Vagina (tissue), 2 donors: Measurements from ENCODE around the gene S100A9. TPM values are rescaled to one million over a fixed set of nuclear protein-coding genes. Genes with fewer than 3 reads are reported as not detected.

Experiments
- DNase-seq, 2 donors: peaks; one replicate each; pipeline ENCODE4 v3.0.0-alpha.2; 2017; ENCODE audit errors: extremely low spot score in 2 of 2
- H3K27ac ChIP-seq: fragments of 200-600 bp; sonication (generic); one replicate; pipeline ENCODE4 v1.5.1; 2019
- H3K27me3 ChIP-seq: fragments of 200-600 bp; sonication (generic); one replicate; pipeline ENCODE4 v1.5.1; 2019
- H3K36me3 ChIP-seq, 2 donors: fragments of 200-600 bp; sonication (generic); one replicate each; pipeline ENCODE4 v1.5.1; 2017 to 2019
- H3K4me1 ChIP-seq: fragments of 200-600 bp; sonication (generic); one replicate; pipeline ENCODE4 v1.5.1; 2019
- H3K4me3 ChIP-seq, 2 donors: fragments of 200-600 bp; sonication (generic); 1 replicate in 1 of 2; 2 replicates in 1 of 2; pipeline ENCODE4 v1.5.1; 2016 to 2019
- H3K9me3 ChIP-seq: fragments of 200-600 bp; sonication (generic); one replicate; pipeline ENCODE4 v1.5.1; 2019
- CTCF ChIP-seq, 3 experiments: fragments of 450-650 bp in 2 of 3; fragments of 200-600 bp in 1 of 3; sonication (generic) in 1 of 3; IDR thresholded peaks; one replicate each; pipeline ENCODE4 v1.5.1; 2017 to 2019; ENCODE audit warnings: antibody characterized with exemption in 3 of 3, mild to moderate bottlenecking in 2 of 3, moderate library complexity in 2 of 3
- POLR2A ChIP-seq, 2 donors: fragments of 450-650 bp; IDR thresholded peaks; one replicate each; pipeline ENCODE4 v1.6.1; 2017; ENCODE audit warnings: antibody characterized with exemption in 2 of 2, mild to moderate bottlenecking in 2 of 2, moderate library complexity in 2 of 2
- POLR2AphosphoS5 ChIP-seq, 2 donors: sonication (generic); formaldehyde crosslinking; IDR thresholded peaks; one replicate each; pipeline ENCODE4 v1.9.0; 2017; ENCODE audit warnings: antibody characterized with exemption in 2 of 2, mild to moderate bottlenecking in 2 of 2, low read depth in 1 of 2; ENCODE audit not compliant: insufficient read depth in 1 of 2
- intact Hi-C: fragments of 100-400 bp; cut with DNase I; formaldehyde crosslinking; loops from one replicate; pipeline ENCODE4 v1.15.1; 2023
- total RNA-seq: library from RNA; depleted of rRNA; stranded (reverse); fragments of >200 nt; gene quantifications from one replicate; pipeline ENCODE4 v1.2.3, GENCODE V29; 2016

Gene S100A9
- total RNA-seq, 1 donor from 2014 or later, result 4,658 TPM

- no peak overlapping the region for H3K4me3 ChIP-seq
- no peak for TF ChIP-seq POLR2A (IDR thresholded peaks at IDR 0.05)
- no peak for TF ChIP-seq POLR2AphosphoS5 (IDR thresholded peaks at IDR 0.05; ENCODE audit: insufficient read depth in 1 of 2, low read depth in 1 of 2)
- H3K27me3 ChIP-seq, result no peaks in the 10 kb centered on the region
- no peaks in the 10 kb centered on the region for H3K4me1 ChIP-seq
- peak; percentile 16 to 52 for DNase-seq
- no peaks in the 10 kb centered on the region for H3K9me3 ChIP-seq
- H3K27ac ChIP-seq, result no peak overlapping the region
- H3K36me3 ChIP-seq, result no peaks in the 10 kb centered on the region
- intact Hi-C loops, result no loop called here
These were observed 30.1 kb downstream of the S100A9 start for GRCh38 chr1:153387785-153388184.

- Histone ChIP-seq H3K4me3 (peak overlapping the region in 1 of 2 donors; percentile 23), H3K27ac (peak overlapping the region; percentile 37), H3K4me1 (no peaks in the 10 kb centered on the region), H3K36me3 (no peaks in the 10 kb centered on the region), H3K9me3 (no peaks in the 10 kb centered on the region), H3K27me3 (no peaks in the 10 kb centered on the region)
- DNase-seq, result no peak
- TF ChIP-seq CTCF (IDR thresholded peaks at IDR 0.05), result no peak
- no peak for TF ChIP-seq POLR2AphosphoS5 (IDR thresholded peaks at IDR 0.05; ENCODE audit: insufficient read depth in 1 of 2, low read depth in 1 of 2)
- TF ChIP-seq POLR2A (IDR thresholded peaks at IDR 0.05), result no peak
- intact Hi-C loops, result no loop called here
These were observed 31.7 kb downstream of the S100A9 start for GRCh38 chr1:153389401-153389800.

GRCh38 chr1:153389973-153390879 is 32.6 kb downstream of the S100A9 start:
- Histone ChIP-seq H3K27ac (peak overlapping the region; percentile 37), H3K9me3 (no peaks in the 10 kb centered on the region), H3K27me3 (no peaks in the 10 kb centered on the region), H3K36me3 (no peaks in the 10 kb centered on the region), H3K4me3 (peak overlapping the region in 1 of 2 donors; percentile 23), H3K4me1 (no peaks in the 10 kb centered on the region)
- DNase-seq, result peak in 1 of 2 donors; percentile 52
- intact Hi-C loops, result no loop called here
- TF ChIP-seq POLR2A (IDR thresholded peaks at IDR 0.05) (no peak), CTCF (IDR thresholded peaks at IDR 0.05) (no peak), POLR2AphosphoS5 (IDR thresholded peaks at IDR 0.05; ENCODE audit: insufficient read depth in 1 of 2, low read depth in 1 of 2) (no peak)

GRCh38 chr1:153390938-153391710 is 33.5 kb downstream of the S100A9 start, which contains the start of gene S100A8:
TSS of gene S100A8 (minus strand) at chr1:153391073. CDS start at chr1:153390535, 538 bp downstream.
- no peaks in the 10 kb centered on the region for H3K4me1 ChIP-seq
- peak within 1 kb of the TSS in 1 of 2 donors; percentile 23 for H3K4me3 ChIP-seq

More at GRCh38 chr1:153390938-153391710, 33.5 kb downstream of the S100A9 start, which contains the start of gene S100A8:
- intact Hi-C loops, result no loop called here
- no peaks in the 10 kb centered on the region for H3K36me3 ChIP-seq
- H3K27me3 ChIP-seq, result no peaks in the 10 kb centered on the region
- H3K27ac ChIP-seq, result peak within 1 kb of the TSS; percentile 37
- H3K9me3 ChIP-seq, result no peaks in the 10 kb centered on the region
- DNase-seq, result peak; percentile 84 to 86
- TF ChIP-seq POLR2A (IDR thresholded peaks at IDR 0.05) (no peak), CTCF (IDR thresholded peaks at IDR 0.05) (no peak), POLR2AphosphoS5 (IDR thresholded peaks at IDR 0.05; ENCODE audit: insufficient read depth in 1 of 2, low read depth in 1 of 2) (peak in 1 of 2 donors; percentile 16)
